HG02798 (cell line): Measurements from ENCODE around the gene EPB41L3.
"Not testable (repeated sequence)": the region's sequence is repeated elsewhere in the genome, so short reads cannot be mapped to it uniquely, and the experiment has no call there.

Source experiments
- ATAC-seq: cut with Tn5 transposase; IDR thresholded peaks from one replicate; pipeline ENCODE4 v1.9.1; 2021; ENCODE audit warnings: mild to moderate bottlenecking; ENCODE audit not compliant: unreplicated experiment, poor library complexity

EPB41L3 gene

GRCh38 chr18:5543773-5544389, at the start of gene EPB41L3:
Gene EPB41L3, minus strand, starts transcription at chr18:5543997. Its CDS starts 54,814 bp downstream, at chr18:5489183.
- no peak for ATAC-seq

GRCh38 chr18:5588529-5588928, 44.7 kb upstream of the EPB41L3 start:
- no peak for ATAC-seq

GRCh38 chr18:5585653-5586052, 41.9 kb upstream of the EPB41L3 start:
- ATAC-seq, result no peak

DNA sequence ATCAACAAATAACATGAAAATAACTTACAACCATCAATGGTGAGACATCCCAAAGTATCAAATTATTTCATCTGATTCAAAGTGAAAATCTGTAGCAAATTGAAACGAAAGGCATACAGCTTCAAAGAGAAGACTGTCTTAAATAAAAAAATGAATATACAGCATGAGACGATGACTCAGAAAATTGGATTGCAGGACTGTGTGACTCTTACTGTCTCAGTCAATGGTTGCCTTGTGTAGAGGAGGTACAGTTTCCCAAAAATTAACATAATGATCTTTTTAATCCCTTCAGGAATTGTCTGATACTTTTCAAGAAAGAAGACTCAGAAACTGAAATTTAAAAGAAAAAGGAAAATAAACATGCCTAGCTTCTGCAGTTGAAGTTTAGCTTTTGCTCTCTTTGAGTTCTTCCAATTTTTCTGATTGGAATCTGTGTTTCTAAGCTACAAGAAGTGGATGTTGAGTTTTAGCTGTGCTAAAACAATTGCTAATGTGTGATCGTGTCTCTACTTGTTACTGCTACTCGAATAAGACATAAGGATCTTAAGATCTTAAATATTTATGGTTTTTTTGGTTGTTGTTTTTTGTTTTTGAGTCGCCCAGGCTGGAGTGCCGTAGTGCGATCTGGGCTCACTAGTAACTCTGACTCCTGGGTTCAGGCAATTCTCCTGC, 41.1 kb upstream of the EPB41L3 start:
- ATAC-seq, result no peak

DNA sequence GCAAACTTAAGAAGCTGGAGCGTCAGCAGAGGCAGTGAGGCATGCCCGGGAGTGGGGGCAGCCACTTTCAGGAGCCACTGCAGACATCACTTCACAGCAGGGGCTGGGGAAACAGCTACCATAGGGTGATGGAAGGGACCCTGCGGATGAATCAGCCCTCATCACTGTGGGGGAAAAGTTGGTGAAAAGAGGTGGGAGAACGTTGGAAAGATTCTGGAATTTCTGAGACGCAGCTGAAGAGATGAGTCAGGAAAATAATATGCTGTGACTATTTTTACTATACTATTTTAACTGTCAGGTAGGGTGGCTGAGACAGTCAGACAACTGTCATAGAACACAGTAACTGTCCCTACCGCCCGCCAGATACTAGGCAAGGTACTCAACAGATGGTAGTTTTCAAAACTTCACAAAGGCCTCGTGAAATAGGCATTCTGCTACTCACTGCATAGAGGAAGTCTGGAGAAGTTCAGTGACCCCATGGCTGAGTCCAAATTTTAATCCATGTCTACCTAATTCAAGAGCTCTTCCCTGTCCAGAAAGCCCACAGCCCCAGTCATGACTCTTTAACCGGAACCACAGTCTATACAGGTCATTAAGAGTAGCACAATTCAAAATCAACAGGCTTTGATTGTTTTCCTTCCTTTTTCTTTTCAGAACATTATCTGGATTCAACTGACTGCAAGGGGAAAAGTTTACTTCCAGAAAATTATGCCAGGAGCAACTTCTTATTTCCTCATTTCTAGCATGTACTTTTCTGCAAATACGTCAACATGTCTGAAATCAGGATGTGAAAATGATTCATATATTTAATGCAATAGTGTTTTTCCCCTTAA, 39.3 kb upstream of the EPB41L3 start:
- no peak for ATAC-seq

GRCh38 chr18:5582076-5582475, 38.3 kb upstream of the EPB41L3 start:
- no peak for ATAC-seq

- ATAC-seq, result no peak
These were observed 31.0 kb upstream of the EPB41L3 start for GRCh38 chr18:5574843-5575242.

DNA sequence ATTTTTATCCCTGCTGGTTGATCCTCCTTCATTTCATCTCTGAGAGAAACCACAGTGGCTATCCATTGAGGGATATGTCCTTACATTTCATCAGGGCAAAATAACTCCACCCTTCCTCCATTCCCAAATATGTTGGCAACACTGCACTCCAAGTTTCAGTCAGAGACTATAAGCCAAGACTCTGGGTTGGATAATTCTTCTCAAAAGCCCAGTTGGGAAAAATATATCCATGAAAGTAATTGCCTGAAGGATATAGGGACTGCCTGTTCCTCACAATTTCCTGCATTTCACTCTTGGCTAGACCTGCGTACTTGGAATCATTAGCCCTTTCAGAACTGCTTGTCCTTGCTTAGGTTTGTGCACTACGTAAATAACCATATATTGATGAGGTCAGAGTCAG, 27.9 kb upstream of the EPB41L3 start:
- ATAC-seq, result no peak

DNA sequence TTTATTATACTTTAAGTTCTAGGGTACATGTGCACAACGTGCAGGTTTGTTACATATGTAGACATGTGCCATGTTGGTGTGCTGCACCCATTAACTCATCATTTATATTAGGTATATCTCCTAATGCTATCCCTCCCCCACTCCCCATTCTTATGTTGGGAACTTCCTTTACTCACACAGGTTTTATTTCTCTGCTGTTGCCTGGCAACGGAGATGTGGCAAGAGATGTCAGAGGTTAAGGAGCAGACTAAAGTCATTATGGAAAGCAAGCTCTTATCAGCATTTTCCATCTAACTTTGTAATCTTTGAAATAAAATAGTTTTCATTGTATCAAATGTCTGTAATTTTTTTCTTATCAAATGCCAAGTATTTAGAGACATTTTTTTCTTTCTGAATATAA, 26.8 kb upstream of the EPB41L3 start:
- ATAC-seq, result not testable (repeated sequence)

- no peak for ATAC-seq
These were observed 24.6 kb upstream of the EPB41L3 start for GRCh38 chr18:5568416-5568815.

DNA sequence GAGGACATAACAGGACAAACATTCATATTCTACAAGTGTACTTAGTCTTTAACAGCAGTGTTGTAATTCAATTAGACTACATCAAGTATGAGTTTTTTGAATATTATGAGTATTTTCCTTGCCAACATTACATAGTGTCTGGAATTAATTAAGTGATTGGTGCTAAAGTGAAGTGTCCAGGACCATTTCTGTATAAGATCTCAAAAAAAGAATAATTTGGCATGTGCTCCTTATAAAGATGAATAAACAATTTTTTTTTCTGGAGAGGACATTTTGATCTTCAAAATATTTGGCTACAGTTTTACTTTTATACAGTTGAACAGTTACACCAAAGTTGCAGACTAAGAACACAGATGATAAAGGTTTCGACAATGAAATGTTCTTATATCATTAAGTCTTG, 15.1 kb upstream of the EPB41L3 start:
- no peak for ATAC-seq

GRCh38 chr18:5556310-5556974, 12.6 kb upstream of the EPB41L3 start:
- no peak for ATAC-seq

DNA sequence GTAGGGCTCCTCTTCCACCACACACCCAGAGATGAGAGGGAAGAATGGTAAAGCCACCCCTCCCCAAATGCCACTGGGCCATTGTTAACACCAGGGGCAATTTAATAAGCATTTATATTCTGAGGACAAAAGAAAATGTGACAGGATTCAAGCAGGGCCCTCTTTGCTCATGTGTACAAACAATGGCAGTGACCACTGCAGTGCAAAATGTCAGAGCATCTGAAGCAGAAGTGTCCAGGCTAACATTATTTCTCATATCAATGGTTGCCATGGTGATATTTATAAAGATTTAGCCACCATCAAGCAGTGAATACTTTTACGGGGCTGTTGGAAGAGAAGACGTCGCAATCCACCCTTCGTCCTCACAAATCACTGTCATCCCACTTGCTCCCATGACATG, 10.8 kb upstream of the EPB41L3 start:
- ATAC-seq, result no peak

DNA sequence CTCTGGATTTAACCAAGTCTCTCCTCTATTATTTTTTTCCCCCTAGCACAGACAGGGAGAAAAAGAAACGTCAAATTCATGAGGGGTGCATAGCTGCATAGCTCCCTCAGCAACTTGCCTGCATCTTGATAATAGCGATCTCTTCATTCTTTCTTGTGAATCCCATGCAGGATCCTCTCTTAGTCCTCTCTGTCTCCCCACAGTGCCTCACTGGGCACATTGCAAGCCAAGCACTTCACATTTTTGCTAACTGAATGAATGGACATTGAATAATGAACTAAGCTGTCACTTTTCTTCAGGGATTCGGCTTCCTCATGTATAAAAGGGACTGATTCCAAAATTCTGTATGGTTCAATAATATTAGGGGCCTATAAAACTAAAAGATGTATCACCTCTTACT, 2.9 kb upstream of the EPB41L3 start:
- ATAC-seq, result no peak

- ATAC-seq, result no peak
These were observed 639 bp downstream of the EPB41L3 start for GRCh38 chr18:5543036-5543680.

- ATAC-seq, result no peak
These were observed 1.2 kb downstream of the EPB41L3 start for GRCh38 chr18:5542515-5543035.

- no peak for ATAC-seq
These were observed 2.2 kb downstream of the EPB41L3 start for GRCh38 chr18:5541644-5542043.

- ATAC-seq, result no peak
These were observed 4.4 kb downstream of the EPB41L3 start for GRCh38 chr18:5539391-5539790.

GRCh38 chr18:5538544-5538943, 5.3 kb downstream of the EPB41L3 start:
- ATAC-seq, result no peak

DNA sequence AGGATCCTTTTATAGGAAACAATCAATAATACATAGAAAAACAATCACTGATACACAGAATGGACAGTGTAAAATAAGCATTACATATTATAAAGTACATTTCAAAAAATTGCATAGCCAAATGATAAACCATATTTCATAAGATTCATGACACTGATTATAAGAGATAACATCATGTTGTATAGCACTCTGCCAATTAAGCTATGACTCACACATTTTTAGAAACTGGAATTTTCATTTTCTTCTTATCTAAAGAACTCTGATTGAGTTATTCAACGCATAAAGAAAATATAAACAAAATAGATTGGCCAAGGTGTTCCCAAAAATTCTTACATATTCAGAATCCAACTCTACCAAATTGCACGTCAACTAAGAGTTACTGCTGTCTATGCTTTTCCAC, 5.9 kb downstream of the EPB41L3 start:
- no peak for ATAC-seq
